NCI-H2227 treated with DMSO at 0.1 percent for 48 hours (cell line): Measurements from ENCODE around the gene TPCN1.

Experiments used
- DNase-seq: peaks from one replicate; lab custom pipeline; 2025; lab: John Stamatoyannopoulos, UW

The TPCN1 gene

GRCh38 chr12:113221181-113221996 lies at the start of gene TPCN1:
TSS of gene TPCN1 (plus strand) at chr12:113221464. CDS start at chr12:113226853, 5,389 bp downstream.
- DNase-seq = peak; percentile 99

DNA sequence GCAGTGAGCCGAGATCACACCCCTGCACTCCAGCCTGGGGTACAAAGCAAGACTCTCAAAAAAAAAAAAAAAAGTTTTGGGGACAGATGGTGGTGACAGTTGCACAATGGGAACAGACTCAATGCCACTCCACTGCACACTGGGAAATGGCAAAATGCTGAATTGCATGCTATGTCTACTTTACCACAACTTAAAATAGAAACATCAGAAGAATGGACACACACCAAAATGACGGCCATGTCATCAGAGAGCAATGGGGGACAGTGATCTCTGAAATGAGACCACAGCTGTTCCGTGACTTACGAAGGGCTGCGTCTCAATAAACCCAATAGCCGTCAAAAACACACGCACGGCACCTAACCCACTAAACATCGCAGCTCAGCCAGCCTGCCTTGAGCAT lies 49.7 kb upstream of the TPCN1 start:
- DNase-seq = no peak

DNA sequence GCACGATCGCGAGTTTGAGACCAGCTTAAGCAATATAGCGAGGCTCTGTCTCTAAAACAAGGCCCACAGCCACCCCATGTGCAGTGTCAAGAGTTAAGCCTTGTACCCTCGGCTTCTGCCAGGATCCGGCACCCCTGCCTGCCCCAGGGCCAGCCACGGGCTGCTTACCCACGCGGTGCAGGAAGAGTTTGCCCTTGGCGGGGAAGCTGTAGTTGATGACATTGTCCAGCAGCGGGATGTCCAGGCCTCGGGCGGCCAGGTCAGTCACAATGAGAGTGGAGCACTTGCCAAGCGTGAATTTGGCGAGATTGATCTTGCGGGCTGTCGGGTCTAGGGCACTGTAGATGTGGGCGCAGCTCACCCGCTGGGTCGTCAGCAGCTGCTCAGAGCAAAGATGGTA lies 49.1 kb upstream of the TPCN1 start:
- DNase-seq = no peak

DNA sequence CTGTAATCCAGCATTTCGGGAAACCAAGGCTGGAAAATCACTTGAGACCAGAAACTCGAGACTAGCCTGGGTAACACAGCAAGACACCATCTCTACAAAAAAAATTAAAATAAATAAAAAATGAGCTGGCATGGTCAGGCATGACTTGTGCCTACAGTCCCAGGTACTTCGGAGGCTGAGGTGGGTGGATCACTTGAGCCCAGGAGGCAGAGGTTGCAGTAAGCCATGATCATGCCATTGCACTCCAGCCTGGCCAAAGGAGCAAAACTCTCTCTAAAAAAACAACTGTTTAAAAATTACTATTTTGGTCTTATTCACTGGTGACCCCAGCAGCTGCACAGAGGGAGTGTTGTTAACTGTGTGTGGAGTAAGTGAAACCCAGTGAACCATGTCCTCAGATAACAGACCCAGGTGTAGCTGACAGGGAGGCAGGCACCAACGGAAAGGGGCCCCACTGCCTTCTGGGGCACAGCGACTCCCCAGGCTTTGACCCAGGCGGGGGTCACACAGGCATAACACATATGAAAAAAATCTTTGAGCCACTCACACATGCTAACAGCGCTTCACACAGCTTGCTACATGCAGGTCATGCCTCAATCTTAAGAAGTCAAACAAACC lies 48.1 kb upstream of the TPCN1 start:
- no peak for DNase-seq

DNA sequence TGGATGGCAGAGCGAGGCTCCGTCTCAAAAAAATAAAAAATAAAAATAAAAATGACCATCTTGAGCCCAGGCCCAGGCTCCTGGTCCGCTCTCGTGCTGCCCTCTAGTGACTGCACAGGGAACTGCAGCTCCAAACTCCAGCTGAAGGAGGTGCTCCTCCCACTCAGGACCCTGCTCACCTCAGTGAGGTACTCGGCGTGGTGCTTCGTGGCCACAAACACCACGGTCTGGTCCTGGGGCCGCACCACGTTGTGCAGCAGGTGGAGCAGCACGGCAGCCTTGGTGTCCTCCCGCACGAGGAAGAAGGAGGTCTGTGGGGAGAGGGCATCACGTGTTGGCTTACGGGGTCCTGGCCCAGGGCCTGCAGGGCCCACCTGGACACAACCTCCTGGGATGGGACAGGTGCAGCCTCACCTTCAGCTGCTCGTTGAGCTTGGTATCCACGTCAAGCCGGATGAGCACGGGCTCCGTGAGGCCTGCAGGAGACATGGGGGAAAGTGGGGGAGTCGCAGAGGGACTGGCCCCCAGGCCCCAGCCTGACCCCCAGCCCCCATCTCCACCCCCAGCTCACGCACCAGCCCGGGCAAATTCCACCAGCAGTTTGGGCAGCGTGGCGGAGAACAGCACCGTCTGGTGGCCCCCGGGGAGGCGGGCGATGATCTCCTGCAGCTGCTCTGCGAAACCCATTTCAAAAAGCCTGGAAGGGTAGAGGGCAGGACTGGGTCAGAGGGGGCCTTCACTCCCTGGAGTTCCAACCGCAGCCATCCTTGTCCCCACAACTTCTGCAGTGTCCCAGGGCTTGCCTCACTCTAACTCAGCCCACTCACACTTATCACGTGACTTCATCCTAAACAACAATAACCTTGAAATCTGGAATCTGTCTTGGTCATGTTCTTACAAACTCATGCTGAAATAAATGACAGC lies 46.5 kb upstream of the TPCN1 start:
- peak; percentile 58 for DNase-seq

- no peak for DNase-seq
Observed at GRCh38 chr12:113179023-113179422, 42.2 kb upstream of the TPCN1 start.

DNA sequence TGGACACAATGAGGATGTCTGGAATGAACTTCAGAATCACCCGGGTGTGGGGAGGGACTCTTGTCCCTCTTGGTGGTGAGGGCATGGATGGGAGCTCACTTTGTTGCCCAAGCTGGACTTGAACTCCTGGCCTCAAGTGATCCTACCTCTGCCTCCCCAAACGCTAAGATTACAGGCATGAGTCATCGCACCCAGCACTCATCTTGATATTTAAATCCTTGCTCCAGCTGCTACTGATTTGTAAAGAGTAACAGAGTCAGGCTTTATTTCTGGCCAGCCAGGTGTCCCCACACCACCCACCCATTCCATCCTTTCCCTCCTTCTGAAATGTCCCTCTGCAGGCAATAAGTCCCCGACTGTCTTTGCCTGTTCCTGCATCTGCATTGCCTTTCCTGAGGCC lies 40.9 kb upstream of the TPCN1 start:
- no peak for DNase-seq

DNA sequence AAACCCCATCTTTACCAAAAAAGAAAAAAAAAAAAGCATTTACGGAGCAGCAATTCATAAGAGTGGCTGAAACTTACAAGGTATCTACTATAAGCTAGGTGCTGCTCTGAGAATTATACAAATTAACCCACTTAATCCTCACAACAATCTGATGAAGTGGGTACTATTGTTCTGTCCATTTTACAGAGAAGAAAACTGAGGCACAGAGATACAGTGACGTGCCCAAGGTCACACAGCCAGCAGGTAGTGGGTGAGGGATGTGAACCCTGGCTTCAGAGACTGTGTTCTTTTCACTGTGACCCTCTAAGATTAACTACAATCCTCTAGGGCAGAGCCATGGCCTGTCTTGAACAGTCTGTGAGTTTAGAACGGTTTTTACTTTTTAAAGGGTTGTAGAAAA lies 39.3 kb upstream of the TPCN1 start:
- no peak for DNase-seq

DNA sequence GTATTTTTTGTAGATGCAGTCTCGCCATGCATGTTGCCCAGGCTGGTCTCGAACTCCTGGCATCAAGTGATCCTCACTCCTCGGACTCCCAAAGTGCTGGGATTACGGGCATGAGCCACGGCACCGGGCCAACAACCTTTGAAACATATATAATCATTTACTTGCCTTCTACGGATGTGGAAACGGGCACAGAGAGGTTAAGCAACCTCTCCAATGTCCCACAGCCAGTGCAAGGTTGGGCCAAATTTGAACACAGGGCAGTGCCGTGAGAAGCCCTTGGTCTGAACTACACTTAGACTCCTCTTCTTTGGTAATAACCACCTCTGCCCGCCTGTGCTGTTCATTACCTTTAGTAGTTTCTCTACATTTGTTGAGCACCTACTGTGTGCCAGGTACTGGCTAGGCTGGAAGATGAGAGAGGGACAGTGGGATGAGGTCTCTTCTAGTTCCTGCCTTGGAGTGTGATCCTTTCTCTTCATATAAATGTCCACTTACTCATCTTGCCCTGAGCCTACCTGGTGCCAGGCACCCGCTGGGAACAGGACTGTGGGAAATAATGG lies 38.2 kb upstream of the TPCN1 start:
- DNase-seq = no peak

GRCh38 chr12:113184098-113184899 lies 37.0 kb upstream of the TPCN1 start:
- DNase-seq = no peak

DNA sequence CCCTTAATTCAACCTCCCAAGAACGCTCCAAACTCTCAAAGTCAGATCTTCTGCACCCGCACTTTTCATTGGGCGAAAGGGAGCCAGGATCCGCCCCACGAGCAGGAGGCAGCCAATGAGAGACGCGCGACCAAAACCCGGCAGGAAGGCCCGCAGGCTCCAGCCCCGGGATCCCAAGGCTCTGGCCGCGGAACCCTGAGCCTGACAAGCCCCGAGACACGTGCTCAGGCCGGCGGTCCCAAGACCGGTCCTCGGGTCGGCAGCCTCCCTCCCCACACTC lies 36.4 kb upstream of the TPCN1 start:
- peak; percentile 78 for DNase-seq

DNA sequence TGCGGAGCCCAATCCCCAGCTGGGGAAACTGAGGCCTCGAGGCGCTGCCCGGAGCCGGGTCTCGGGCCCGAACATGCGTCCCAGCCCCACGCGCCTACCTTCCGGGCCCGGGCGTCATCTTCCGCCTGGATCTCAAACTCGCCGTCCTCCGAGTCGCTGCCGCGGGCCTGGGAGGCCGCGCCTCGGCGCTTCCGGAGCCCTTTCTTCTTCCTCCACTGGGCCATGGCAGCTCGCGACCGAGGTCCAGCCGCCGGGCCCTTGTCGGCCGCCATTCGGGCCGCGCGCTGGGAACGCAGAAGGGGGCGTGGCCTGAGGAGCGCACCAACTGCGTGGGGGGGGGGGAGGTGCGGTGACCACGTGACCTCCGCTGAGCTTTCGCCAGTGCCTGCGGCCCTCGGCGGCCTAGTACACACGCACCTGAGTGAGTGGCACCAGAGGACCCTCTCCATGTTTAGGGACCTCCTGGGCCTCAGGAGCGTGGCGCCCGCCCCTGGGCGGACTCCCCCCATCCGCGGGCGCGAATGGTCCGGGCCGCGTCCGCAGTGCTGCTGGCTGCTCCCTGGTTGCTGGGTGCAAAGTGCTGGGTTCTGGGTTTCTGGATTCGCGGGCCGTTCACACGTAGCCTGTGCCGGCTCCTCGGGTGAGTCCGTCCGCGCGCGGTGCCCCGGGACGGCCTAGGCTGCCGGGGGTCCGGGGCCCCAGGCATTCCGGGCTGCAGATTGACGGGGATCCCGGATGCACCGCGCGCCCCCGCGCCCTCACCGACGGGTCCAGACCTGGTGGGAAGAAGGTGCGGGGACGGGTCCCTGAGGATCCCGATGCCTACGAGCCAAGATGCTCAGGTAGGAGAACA lies 35.9 kb upstream of the TPCN1 start, which contains the start of the genes DDX54 and RITA1:
Gene DDX54 (minus strand): TSS at position 299 of the 853 bp plus-strand sequence. CDS start 27 bp downstream, at position 272.
Gene RITA1 (plus strand): TSS at position 542 of the 853 bp plus-strand sequence. CDS start 1,026 bp downstream, outside the sequence.
- peak; percentile 74 for DNase-seq

GRCh38 chr12:113186033-113186365 lies 35.3 kb upstream of the TPCN1 start:
- no peak for DNase-seq

DNA sequence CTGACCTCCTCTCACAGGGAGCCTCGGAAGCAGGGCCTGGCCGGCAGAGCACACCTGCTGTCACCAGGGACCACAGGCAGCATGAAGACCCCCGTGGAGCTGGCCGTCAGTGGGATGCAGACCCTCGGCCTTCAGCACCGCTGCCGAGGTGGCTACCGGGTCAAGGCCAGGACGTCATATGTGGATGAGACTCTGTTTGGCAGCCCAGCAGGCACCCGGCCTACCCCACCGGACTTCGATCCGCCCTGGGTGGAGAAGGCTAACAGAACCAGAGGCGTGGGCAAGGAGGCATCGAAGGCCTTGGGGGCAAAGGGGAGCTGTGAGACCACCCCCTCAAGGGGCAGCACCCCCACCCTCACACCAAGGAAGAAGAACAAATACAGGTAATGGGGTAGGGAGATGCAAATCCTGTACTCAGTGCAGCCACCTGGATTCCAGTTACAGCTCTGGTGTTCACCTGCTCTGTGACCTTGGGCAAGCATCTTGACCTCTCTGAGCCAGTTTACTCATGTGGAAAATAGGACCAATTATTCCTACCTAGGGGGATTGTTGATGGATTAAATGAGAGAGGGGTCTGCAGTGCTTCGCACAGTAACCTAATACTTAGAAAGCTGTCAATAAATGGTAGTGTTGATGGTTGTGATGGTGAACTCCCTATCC lies 34.5 kb upstream of the TPCN1 start:
- no peak for DNase-seq

DNA sequence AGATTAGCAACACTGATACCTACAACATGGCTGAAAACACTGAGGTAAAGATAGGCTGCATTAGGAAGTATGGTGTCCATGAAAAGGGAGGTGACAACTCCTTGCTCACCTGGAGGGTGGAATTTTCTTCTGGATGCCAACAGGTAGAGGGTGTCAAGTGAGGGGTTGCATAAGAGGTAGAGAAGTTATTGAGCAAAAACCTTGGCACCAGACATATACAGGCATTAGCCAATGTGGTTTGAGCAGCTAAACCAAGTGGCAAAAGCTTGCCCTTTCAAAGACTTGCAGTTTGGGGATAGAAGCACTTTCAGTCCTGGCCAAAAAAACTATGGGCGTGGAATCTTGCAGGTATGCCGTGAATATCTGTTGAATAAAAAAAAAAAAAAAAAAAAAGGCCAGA lies 31.9 kb upstream of the TPCN1 start:
- DNase-seq = no peak

GRCh38 chr12:113190761-113191160 lies 30.5 kb upstream of the TPCN1 start:
- DNase-seq = no peak

DNA sequence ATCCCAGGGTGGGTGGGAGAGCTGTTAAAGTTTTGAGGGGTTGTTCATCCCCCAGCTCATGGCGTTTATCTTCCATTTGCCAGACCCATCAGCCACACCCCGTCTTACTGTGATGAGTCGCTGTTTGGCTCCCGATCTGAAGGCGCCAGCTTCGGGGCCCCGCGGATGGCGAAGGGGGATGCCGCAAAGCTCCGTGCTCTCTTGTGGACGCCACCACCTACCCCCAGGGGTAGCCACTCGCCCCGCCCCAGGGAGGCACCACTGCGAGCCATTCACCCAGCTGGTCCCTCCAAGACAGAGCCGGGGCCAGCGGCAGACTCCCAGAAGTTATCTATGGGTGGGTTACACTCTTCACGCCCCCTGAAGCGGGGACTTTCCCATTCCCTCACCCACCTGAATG lies 30.0 kb upstream of the TPCN1 start:
- DNase-seq = no peak

DNA sequence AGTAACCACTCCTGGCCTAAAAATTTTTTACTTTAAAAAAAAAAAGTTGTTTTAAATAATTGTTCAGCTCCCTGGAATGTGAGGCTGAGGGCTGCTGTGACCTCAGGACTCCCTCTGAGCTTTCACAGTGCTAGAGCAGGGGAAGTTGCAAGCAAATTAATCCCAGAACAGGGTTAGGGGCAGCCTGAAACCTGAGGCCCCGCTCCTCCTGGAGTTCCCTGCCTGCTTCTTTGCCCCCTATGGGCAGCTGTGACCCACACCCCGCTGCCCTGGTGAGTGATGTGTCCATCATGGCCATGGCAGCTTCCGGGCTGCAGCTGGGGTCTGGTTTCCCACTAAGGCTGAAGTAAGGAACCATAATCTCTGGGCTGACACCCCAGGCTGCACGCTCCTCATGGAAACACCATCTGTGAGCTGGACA lies 26.3 kb upstream of the TPCN1 start:
- DNase-seq = no peak

DNA sequence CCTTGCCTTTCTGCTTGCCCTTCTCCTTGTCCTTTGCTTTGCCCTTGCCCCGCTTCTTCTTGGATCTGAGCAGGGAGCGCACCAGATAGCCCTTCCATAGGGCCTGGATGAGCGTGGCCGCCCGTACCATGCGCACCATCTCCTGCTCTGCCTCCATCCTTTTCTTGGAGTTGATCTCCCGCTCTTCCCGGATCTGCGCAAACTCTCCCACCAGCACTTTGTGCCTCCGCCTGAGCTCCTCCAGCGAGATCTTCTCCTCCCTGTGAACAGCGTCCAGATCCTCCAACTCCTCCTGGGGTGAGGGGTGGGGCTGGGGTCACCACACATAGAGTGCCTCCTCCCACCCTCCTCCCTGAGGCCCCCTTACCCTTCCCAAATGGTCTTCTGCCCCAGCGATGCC lies 25.7 kb upstream of the TPCN1 start:
- no peak for DNase-seq

DNA sequence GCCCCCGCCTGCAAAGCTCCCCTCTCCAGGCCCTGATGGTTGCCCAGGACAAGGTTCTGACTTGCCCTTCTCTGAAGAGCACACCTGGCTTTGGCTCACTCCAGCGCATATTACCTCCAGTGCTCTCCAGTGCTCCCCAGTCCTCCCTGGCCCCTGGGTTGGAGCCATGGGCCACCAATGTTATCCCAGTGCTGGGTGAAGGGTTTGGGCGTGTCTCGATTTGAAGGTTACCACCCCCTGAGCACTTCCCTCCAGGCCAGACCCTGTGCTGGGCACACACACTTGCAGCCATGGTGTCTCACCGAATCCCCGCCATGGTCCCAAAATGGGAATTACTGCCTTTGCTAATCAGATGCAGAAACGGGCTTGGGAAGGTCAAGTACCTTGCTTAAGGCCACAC lies 24.7 kb upstream of the TPCN1 start:
- DNase-seq = no peak
